ENCODE measurements around the gene SMPD3.
"Not testable (repeated sequence)": the region's sequence is repeated elsewhere in the genome, so short reads cannot be mapped to it uniquely, and the experiment has no call there.

SMPD3 gene

GRCh38 chr16:68448360-68448970 lies at the start of gene SMPD3:
Gene SMPD3 (minus strand): TSS chr16:68448508. CDS start chr16:68372181, 76,327 bp downstream.
- DNase-seq: peak; percentile 84 to 92

GRCh38 chr16:68496689-68497088 lies 48.4 kb upstream of the SMPD3 start:
- no peak for DNase-seq

- DNase-seq: not testable (repeated sequence)
Measured at GRCh38 chr16:68494261-68494660, 46.0 kb upstream of the SMPD3 start.

GRCh38 chr16:68493412-68494070 lies 45.2 kb upstream of the SMPD3 start:
- DNase-seq: no peak

GRCh38 chr16:68492543-68493411 lies 44.5 kb upstream of the SMPD3 start:
- no peak for DNase-seq

GRCh38 chr16:68492151-68492542 lies 43.8 kb upstream of the SMPD3 start:
- DNase-seq: no peak

- DNase-seq: no peak
Measured at GRCh38 chr16:68491576-68491950, 43.3 kb upstream of the SMPD3 start.

GRCh38 chr16:68490829-68491575 lies 42.7 kb upstream of the SMPD3 start:
- DNase-seq: peak; percentile 13 to 46

- no peak for DNase-seq
Measured at GRCh38 chr16:68490358-68490757, 42.0 kb upstream of the SMPD3 start.

GRCh38 chr16:68488554-68488953 lies 40.2 kb upstream of the SMPD3 start:
- DNase-seq: no peak

- DNase-seq: no peak
Measured at GRCh38 chr16:68487669-68488068, 39.4 kb upstream of the SMPD3 start.

- DNase-seq: no peak
Measured at GRCh38 chr16:68487203-68487514, 38.9 kb upstream of the SMPD3 start.

- DNase-seq: no peak
Measured at GRCh38 chr16:68486502-68487202, 38.3 kb upstream of the SMPD3 start.

GRCh38 chr16:68481636-68482035 lies 33.3 kb upstream of the SMPD3 start:
- no peak for DNase-seq

- DNase-seq: no peak
Measured at GRCh38 chr16:68480084-68480995, 32.0 kb upstream of the SMPD3 start.

GRCh38 chr16:68479271-68479670 lies 31.0 kb upstream of the SMPD3 start:
- no peak for DNase-seq

- DNase-seq: no peak
Measured at GRCh38 chr16:68478526-68479250, 30.4 kb upstream of the SMPD3 start.

GRCh38 chr16:68475071-68475470 lies 26.8 kb upstream of the SMPD3 start:
- no peak for DNase-seq

GRCh38 chr16:68473358-68474070 lies 25.2 kb upstream of the SMPD3 start:
- DNase-seq: no peak

GRCh38 chr16:68472581-68472980 lies 24.3 kb upstream of the SMPD3 start:
- DNase-seq: no peak

Measured in SW 1271 (cell line).